ENCODE measurements around the gene SLC2A6.
A peak's percentile ranks its signal among the peaks of the same experiment; 100 is the strongest.

The SLC2A6 gene

DNA sequence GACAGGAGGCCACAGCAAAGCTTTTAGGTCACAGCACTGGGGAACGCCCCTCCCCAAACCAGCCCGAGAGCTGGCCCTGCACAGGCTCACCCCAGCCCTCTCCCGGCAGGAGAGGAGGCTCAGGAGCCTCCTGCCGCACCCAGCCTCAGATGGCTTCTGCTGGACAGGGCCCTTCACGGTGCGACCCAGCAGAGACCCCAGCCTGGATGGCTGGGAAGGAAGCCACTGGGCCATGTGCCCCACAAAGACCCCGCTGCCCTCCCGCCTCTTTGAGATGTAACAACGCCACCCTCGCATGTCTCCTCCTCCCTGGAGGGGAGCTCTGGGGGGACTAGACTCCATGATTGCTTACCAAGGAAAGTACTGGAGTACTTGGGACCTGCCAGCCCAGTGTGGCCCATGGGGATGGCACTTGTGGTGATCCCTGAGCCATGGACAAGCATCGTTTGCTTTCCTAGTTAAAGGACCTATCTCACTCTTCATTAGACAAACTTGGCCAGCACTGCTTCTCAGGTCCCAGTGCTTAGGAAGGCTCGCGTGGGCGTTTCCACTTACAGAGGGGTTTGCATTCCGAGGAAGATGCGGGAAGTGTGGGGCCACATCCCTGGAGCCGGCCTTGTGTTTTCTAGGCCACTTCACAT, 36.8 kb upstream of the SLC2A6 start:
- DNase-seq (ENCODE audit: low read depth in 2 of 2), result no peak

- DNase-seq (ENCODE audit: low read depth in 2 of 2), result no peak
Measured at GRCh38 chr9:133515240-133515610, 36.3 kb upstream of the SLC2A6 start.

GRCh38 chr9:133514460-133515239, 35.8 kb upstream of the SLC2A6 start:
- DNase-seq (ENCODE audit: low read depth in 2 of 2), result no peak

- DNase-seq (ENCODE audit: low read depth in 2 of 2), result no peak
Measured at GRCh38 chr9:133513214-133514100, 34.6 kb upstream of the SLC2A6 start.

GRCh38 chr9:133512253-133513213, 33.6 kb upstream of the SLC2A6 start:
- DNase-seq (ENCODE audit: low read depth in 2 of 2), result no peak

GRCh38 chr9:133511607-133512006, 32.7 kb upstream of the SLC2A6 start:
- DNase-seq (ENCODE audit: low read depth in 2 of 2), result no peak

GRCh38 chr9:133510926-133511505, 32.1 kb upstream of the SLC2A6 start:
- DNase-seq (ENCODE audit: low read depth in 2 of 2), result no peak

DNA sequence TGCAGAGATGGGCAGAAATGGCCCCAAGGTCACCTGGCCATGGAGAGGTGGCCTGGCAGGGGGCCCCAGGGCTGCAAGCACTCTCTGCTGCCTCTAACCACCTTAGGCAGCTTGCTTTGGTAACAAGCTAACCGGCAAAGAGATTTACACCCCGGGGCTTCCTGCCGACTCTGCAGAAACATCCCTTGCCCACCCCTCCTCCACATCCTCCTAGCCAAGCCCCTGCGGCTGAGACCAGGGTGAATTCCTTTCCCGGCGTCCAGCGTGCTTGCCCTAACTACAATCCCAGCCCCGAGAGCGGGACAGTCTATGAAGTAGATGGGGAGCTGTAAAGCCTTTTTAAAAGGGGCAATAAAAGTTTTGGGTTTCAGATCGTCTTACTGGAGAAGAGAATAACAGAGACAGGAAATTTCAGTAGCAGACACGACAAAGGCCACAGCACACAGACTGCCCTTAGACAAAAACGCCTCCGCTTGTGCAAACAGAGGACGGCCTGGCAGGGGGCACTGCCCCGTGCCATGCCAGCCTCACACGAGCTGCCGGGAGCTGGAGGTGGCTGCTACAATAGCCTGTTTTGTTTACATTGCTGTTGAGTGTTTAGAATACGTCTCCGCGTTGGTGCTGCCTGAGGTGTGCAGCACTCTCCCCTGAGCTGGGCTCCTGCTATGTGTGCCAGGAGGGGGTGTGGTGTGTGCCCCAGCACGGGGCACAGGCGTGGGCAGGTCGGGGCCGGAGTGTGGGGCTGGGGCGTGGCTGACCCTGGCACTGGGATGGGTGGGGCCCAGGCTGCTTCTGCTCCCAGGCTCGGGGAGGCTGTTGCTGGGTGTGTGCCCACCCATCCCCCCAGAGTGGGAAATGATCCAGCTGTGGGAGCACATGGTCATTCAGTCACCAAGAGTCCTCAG, 30.5 kb upstream of the SLC2A6 start:
- no peak for DNase-seq (ENCODE audit: low read depth in 2 of 2)

GRCh38 chr9:133508046-133508445, 29.1 kb upstream of the SLC2A6 start:
- no peak for DNase-seq (ENCODE audit: low read depth in 2 of 2)

DNA sequence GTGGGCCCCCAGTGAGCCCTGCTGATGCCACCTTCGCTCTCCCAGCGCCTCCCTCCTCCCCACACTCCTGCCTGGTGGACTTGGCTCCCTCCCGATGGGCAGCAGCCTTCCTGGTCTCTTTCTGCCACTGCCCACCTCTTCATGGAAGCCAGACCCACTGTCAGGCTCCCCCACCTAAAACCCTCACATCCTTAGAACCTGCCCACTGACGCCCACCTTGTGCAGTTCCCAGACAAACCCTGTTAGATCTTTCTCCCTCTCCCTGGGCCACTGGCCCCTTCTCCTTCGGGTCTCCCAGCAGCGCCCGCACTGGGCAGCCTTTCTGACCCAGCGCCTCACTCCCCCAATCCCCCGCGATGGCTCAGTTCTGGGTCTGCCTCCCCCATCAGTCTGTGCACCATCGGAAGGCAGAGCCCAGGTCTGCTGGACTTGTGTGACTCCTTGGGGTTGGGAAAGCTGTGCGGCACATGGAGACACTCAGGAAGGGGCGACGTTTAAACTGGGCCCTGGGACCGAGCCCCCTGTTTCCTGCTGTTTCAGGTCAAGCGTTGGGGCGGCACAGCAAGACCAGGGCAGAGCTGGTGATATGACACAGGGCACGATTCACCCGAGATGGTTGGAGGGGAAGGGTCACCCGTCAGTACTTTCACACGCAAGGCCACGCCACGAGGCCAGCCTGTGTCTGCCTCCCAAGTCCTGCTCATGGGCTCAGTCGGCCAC, 28.5 kb upstream of the SLC2A6 start:
- no peak for DNase-seq (ENCODE audit: low read depth in 2 of 2)

GRCh38 chr9:133506653-133507038, 27.7 kb upstream of the SLC2A6 start:
- peak; percentile 14 to 20 for DNase-seq (ENCODE audit: low read depth in 2 of 2)

DNA sequence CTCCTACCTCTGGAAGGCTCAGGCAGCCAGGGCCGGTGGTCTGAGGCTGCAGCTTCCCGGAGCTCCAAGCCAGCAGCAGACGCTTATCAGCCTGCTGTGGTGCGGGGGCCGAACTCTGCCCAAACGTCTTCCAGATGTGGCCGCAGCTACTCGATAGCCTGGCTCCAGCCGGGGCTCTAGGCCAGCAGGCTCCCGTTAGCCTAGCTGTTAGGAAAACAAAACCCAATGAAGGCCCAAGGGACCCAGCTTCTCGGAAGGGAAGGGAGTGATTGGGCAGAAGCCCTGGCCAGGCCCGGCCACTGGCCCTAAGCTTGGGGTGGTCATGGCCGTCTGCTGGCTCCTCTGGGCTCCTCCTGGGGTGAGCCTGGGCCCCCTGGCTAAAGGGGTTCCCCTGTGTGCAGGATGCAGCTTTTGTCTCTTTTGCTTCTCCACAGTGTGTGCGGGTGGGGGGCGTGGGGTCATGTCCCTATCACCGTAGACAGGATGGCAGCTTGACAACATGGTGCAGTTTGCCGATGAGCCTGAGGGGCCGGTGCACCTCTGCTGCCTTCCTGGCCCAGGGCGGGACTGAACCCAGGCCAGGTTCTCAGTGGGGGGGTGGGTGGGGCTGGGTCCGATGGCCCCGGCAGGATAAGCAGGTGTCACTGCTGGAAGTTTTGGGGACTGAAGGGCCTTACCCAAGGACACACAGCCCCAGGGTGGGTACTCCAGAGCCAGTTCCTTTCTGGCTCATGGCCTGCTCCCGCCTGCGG, 27.2 kb upstream of the SLC2A6 start:
- DNase-seq (ENCODE audit: low read depth in 2 of 2), result peak; percentile 25

DNA sequence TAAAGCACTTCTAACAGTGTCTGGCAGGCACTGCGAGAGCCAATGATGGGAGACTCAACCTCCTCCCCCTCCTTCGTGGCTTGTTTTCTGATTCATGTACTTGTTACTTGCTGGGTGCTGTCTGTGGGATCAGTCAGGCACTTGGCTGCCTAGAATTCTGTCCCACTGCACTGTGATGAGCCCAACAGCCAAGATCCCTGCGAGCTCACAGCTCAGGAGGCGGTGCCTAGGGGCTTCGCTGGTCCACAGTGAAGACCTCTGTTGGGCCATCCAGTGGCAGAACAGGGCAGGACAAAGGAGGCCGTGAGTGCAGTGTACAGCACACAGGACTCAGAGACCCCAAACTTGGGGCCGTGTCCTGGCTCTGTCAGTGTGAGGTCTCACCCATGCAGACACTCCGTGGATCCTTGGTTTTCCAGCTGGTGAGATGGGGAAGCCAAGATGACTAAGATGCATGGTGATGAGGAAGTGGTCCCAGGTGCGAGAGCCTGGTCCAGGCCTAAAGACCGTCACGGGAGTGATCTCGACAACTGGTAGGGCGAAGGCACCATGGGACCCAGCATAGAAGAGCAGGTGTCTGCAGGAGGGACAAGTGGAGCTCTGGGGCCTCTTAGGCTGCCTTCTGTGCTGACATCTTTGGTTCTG, 26.4 kb upstream of the SLC2A6 start:
- no peak for DNase-seq (ENCODE audit: low read depth in 2 of 2)

DNA sequence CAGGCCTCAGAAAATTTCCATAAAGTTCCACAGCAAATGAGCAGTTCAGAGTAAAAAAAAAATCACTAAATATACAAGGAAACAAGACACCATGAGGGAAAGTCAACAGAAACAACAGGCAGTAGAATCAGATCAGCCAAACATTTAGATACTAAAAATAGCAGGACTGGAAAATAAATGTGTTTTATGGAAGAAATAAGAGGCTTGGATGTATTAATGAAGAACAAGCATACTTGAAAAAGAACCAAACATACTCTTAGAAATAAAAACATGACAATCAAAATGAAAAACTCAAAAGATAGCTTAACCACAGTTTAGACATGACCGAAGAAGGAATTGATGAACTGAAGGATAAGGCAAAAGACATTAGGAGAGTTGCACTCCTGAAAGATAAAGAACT, 23.2 kb upstream of the SLC2A6 start:
- DNase-seq (ENCODE audit: low read depth in 2 of 2), result no peak

GRCh38 chr9:133499892-133500270, 21.0 kb upstream of the SLC2A6 start:
- no peak for DNase-seq (ENCODE audit: low read depth in 2 of 2)

- DNase-seq (ENCODE audit: low read depth in 2 of 2), result no peak
Measured at GRCh38 chr9:133499132-133499891, 20.4 kb upstream of the SLC2A6 start.
